ENCODE measurements around the gene SST.

Gene SST

DNA sequence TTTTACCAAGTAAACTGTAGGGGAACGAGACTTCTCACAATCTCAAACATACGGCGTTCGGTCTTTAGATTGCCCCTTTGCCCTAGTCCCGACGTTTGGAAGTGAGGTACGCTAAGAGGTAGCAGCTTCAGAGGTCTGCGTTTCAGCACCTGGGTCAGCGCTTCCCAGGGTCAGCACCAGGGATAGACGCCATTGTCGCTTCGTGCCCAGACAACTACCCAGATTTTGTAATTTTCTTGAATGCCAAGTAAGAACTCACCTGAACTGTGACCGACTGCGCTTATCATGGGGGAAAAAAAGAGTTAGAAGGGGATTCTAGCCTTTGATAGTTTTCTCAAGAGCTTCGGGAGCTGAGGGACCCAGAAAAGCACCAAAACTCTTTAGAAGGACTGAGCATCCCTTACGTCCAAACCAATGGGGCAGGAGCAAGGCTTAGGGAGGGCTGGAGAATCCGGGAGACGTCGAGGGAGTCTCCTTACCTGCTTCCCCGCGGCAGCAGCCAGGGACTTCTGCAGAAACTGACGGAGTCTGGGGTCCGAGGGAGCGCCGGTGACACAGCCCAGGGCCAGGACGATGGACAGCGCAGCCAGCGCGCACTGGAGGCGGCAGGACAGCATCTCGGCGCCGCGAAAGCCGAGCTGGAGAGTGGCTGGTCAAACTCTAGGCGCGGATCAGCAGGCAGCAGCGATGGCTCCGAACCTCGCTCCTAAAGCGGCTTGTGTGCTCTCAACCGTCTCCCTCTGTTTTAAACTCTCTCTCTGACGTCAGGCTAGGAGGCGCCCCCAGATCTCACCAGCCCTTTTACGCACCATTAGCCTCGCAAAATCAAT, at the start of gene SST:
TSS of gene SST (minus strand) at position 720 of the 830 bp plus-strand sequence. CDS start at position 617, 103 bp downstream.
- in situ Hi-C loops (cut with MboI; ENCODE audit: low sequenced_read_pairs), result no loop called here

DNA sequence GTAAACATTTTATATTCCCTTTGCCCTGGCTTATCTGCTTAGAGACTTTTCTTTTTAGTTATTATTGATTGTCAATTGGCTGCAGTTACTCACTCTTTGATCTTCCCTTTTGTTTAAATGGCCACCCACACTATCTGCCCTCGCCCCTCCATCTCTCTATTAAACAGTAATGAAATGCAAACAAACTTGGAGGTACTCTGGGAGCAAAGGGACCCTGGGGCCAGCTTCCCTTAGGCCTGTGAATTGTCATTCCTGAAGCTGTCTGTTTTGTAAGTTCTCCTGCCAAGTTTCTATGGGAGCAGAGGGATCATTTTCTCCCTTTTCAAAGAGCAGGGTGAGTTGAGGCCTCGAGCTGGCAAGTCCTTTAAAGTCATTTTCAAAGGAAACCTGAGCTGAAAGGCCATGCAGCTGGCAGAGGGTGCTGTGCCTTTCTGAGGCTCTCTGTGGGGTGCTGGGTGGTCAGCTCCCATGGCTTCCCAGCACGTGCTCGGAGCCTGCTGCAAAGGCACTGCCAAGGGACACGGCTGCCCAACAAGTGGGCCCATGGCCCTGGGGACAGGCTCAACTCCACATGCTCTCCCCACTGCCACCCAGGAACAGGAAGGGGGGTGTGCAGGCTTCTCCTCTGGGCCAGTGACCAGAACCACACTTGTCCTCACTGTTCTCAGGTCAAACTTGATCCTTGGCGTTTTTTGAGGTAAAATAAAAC, 49.6 kb upstream of the SST start:
- in situ Hi-C loops (cut with MboI; ENCODE audit: low sequenced_read_pairs), result no loop called here

GRCh38 chr3:187718802-187719201, 48.6 kb upstream of the SST start:
- in situ Hi-C loops (cut with MboI; ENCODE audit: low sequenced_read_pairs), result no loop called here

- in situ Hi-C loops (cut with MboI; ENCODE audit: low sequenced_read_pairs), result no loop called here
These were observed 47.4 kb upstream of the SST start for GRCh38 chr3:187717572-187717971.

GRCh38 chr3:187714404-187714979, 44.3 kb upstream of the SST start:
- in situ Hi-C loops (cut with MboI; ENCODE audit: low sequenced_read_pairs), result no loop called here

DNA sequence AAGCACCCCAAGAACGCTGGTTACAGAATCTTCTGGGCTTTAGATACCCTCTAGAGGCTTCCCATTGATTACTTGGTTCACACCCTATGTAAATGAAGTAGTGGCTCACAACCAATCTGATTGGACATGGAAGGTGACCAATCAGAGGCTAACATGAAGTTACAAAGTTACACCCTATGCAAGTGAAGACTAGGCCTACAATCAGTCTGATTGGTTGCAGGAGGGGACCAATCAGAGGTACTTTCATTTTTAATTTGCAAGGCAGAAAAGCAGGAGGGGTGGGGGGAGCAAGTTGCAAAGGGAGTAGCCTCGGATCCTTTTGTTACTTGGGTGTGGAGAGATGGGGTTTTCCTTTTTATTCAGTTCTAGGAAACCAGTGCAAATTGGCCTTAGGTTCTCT, 43.3 kb upstream of the SST start:
- in situ Hi-C loops (cut with MboI; ENCODE audit: low sequenced_read_pairs), result no loop called here

GRCh38 chr3:187709155-187709554, 39.0 kb upstream of the SST start:
- in situ Hi-C loops (cut with MboI; ENCODE audit: low sequenced_read_pairs), result no loop called here

DNA sequence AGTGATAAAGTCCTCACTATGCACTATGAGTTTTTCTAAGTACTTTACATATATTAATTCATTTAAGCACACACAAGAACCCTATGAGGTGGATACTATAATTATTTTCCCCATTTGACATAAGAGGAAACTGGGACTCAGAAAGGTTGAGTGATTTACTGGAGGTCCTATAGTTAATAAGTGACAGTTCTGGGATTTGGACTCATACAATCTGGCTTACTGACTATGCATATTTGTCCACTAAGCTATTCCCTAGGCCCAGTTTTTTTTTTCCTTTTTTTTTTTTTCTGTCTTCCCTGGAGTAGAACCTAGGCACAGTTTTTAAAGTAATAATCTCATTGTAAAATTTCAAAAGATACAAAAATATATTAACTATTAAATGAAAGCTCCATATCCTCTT, 38.5 kb upstream of the SST start:
- in situ Hi-C loops (cut with MboI; ENCODE audit: low sequenced_read_pairs), result no loop called here

DNA sequence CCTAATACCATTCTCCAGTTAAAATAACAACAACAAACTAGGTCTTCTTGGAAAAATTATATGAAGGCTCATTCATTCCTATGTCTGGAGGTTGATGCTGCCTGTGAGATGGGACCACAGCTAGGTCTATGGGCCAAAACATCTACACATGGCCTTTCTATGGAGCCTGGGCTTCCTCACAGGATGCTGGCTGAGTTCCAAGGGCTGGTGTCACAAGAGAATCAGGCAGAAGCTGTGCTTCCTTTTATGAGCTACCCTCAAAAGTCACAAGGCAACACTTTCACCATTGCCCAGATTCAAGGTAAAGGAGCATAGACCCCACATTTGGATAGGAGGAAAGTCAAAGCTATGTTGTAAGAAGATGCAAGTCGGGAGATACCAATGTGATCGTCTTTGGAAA, 36.8 kb upstream of the SST start:
- in situ Hi-C loops (cut with MboI; ENCODE audit: low sequenced_read_pairs), result no loop called here

DNA sequence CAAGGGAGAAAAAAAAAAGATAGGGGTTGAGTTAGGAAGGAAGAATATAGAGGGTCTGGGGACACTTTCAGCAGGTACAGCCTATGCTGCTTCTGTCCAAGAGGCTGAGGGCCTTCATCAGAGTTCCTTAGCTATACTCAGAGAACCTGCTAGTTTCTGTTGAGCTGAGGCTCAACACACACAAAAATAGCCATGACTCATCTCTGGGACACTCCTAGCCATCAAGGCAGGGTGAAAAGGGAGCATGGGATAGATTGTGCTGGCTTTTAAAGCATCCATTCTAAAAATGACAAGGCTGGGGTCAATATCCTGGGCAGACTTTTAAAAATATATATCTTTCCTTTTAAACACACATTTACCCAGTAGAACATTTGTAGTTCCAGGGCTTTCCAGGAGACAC, 35.0 kb upstream of the SST start:
- in situ Hi-C loops (cut with MboI; ENCODE audit: low sequenced_read_pairs), result no loop called here

GRCh38 chr3:187702507-187703033, 32.4 kb upstream of the SST start, which contains the start of gene RTP2:
RTP2 (minus strand) TSS chr3:187702557; CDS start chr3:187702128, 429 bp downstream.
- in situ Hi-C loops (cut with MboI; ENCODE audit: low sequenced_read_pairs), result no loop called here

- in situ Hi-C loops (cut with MboI; ENCODE audit: low sequenced_read_pairs), result no loop called here
These were observed 30.1 kb upstream of the SST start for GRCh38 chr3:187700249-187700648.

- in situ Hi-C loops (cut with MboI; ENCODE audit: low sequenced_read_pairs), result no loop called here
These were observed 28.6 kb upstream of the SST start for GRCh38 chr3:187698499-187699399.

GRCh38 chr3:187696021-187696420, 25.8 kb upstream of the SST start:
- in situ Hi-C loops (cut with MboI; ENCODE audit: low sequenced_read_pairs), result no loop called here

DNA sequence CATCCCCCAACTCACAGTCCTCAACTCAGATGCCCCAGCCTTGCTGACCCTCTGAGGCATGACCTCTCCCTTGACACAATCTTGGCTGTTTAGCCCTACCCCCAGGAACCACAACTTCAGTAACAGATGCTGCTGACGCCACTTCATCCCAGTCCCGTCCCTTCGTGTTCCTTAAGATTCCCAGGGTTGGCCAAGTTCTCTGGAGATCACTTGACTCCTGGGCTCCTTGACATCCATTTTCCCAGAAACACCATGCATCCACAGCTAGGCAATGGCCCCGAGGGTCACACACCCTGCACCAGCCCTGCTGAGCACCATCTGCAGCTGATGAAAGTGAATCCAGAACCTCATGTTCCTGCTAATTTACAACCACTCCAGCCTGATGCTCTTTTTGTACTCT, 25.3 kb upstream of the SST start:
- in situ Hi-C loops (cut with MboI; ENCODE audit: low sequenced_read_pairs), result no loop called here

DNA sequence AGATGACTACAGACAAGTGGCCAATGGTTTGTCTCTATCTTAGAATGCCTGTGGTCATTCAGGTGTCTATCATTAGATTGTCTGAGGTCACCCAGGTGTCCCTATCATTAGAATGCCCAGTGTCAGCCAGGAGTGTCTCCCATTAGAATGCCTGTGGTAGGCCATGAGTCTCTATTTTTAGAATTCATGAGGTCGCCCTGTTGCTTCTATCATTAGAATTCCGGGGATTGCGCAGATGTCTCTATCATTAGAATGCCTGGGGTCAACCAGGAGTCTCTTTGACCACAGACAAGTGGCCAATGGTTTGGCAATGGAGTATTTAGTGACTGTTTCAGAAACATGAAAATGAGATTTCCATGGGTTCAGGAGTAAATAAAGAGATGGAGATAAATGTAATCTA, 24.6 kb upstream of the SST start:
- in situ Hi-C loops (cut with MboI; ENCODE audit: low sequenced_read_pairs), result no loop called here

- in situ Hi-C loops (cut with MboI; ENCODE audit: low sequenced_read_pairs), result no loop called here
These were observed 23.2 kb upstream of the SST start for GRCh38 chr3:187693431-187693830.

DNA sequence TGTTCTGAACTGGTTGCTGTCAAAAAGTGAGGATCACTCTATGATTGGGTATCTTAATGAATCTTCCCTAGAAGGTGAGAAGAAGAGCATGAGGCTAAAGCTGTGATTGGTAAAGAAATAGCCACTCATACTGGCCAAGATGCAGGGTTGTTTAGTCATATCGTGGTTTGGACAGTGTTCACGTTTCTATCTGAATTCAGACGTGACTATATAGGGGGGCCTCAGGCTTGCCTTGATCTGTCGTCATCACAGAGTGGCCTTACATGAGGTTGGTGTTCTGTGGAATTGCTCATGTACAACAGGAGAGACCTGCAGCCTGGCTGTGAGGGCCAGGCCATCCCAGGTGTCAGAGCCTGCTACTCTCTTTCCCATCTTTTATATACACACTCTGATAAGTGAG, 19.8 kb upstream of the SST start:
- in situ Hi-C loops (cut with MboI; ENCODE audit: low sequenced_read_pairs), result no loop called here

GRCh38 chr3:187686621-187687273, 16.6 kb upstream of the SST start:
- in situ Hi-C loops (cut with MboI; ENCODE audit: low sequenced_read_pairs), result no loop called here

DNA sequence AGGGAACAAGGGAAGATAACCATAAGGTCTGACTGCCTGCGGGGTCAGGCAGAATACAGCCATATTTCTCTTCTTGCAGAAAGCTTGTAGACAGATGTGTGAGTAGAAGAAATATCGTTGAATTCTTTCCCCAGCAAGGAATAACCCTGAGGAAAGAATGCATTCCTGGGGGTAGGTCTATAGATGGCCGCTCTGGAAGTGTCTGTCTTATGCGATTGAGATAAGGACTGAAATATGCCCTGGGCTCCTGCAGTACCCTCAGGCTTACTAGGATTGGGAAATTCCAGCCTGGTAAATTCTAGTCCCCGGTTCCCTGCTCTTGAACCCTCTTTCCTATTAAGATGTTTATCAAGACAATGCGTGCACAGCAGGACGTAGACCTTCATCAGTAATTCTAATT, 15.8 kb upstream of the SST start:
- in situ Hi-C loops (cut with MboI; ENCODE audit: low sequenced_read_pairs), result no loop called here
